HepG2 (cell line): Measurements from ENCODE around the gene VAC14. TPM values are rescaled to one million over a fixed set of nuclear protein-coding genes. Genes with fewer than 3 reads are reported as not detected.

Experiments used
- GABPA ChIP-seq, 2 experiments: IDR thresholded peaks; 2 replicates each; pipeline ENCODE4 v1.6.1; 2011 to 2016; ENCODE audit warnings: low read depth in 2 of 2, low read length in 1 of 2, missing biosample characterization in 1 of 2, missing genetic modification characterization in 1 of 2
- HMG20B ChIP-seq: conservative IDR thresholded peaks from 2 replicates; pipeline ENCODE4 v1.6.1; 2016; ENCODE audit warnings: missing genetic modification reagents, missing compliant biosample characterization
- JUND ChIP-seq: sonication (generic); formaldehyde crosslinking; IDR thresholded peaks from 2 replicates; pipeline ENCODE4 v1.8.0; 2022; ENCODE audit warnings: mild to moderate bottlenecking, missing genetic modification reagents
- MATR3 ChIP-seq: sonication (generic); formaldehyde crosslinking; IDR thresholded peaks from 2 replicates; pipeline ENCODE4 v1.4.0; 2020; ENCODE audit warnings: missing genetic modification reagents
- SP4 ChIP-seq: sonication (generic); formaldehyde crosslinking; IDR thresholded peaks from 2 replicates; pipeline ENCODE4 v1.8.1; 2023; ENCODE audit warnings: mild to moderate bottlenecking, missing genetic modification reagents
- SUZ12 ChIP-seq: fragments of 150-350 bp; IDR thresholded peaks from 2 replicates; pipeline ENCODE4 v1.6.1; 2014; ENCODE audit warnings: low read depth, low read length
- TGIF2 ChIP-seq: IDR thresholded peaks from 2 replicates; pipeline ENCODE4 v1.6.1; 2016; ENCODE audit warnings: control low read depth, missing compliant biosample characterization
- TOE1 ChIP-seq: sonication (generic); formaldehyde crosslinking; IDR thresholded peaks from 2 replicates; pipeline ENCODE4 v1.4.0; 2020; ENCODE audit warnings: mild to moderate bottlenecking, missing genetic modification reagents
- TP53 ChIP-seq: sonication (generic); formaldehyde crosslinking; conservative IDR thresholded peaks from 2 replicates; pipeline ENCODE4 v1.4.0; 2020; ENCODE audit warnings: missing genetic modification reagents
- ZBTB8A ChIP-seq: sonication (generic); formaldehyde crosslinking; IDR thresholded peaks from 2 replicates; pipeline ENCODE4 v1.4.0; 2020; ENCODE audit warnings: mild to moderate bottlenecking, low read depth, missing genetic modification reagents, borderline replicate concordance
- ZNF3 ChIP-seq: IDR thresholded peaks from 2 replicates; pipeline ENCODE4 v1.7.0; 2017; ENCODE audit warnings: inconsistent platforms
- ZNF484 ChIP-seq: sonication (generic); formaldehyde crosslinking; IDR thresholded peaks from 2 replicates; pipeline ENCODE4 v1.5.1; 2020; ENCODE audit warnings: mild to moderate bottlenecking, low read depth, missing genetic modification reagents, borderline replicate concordance
- ZNF501 ChIP-seq: sonication (generic); formaldehyde crosslinking; IDR thresholded peaks from 2 replicates; pipeline ENCODE4 v1.5.1; 2020; ENCODE audit warnings: mild to moderate bottlenecking, moderate library complexity, missing genetic modification reagents
- ZNF546 ChIP-seq: sonication (generic); formaldehyde crosslinking; conservative IDR thresholded peaks from 2 replicates; pipeline ENCODE4 v1.8.1; 2023; ENCODE audit warnings: mild to moderate bottlenecking, missing genetic modification reagents
- ZSCAN31 ChIP-seq: sonication (generic); formaldehyde crosslinking; IDR thresholded peaks from 2 replicates; pipeline ENCODE4 v1.5.0; 2020; ENCODE audit warnings: low read depth, mild to moderate bottlenecking, missing genetic modification reagents
- polyA plus RNA-seq, 8 experiments: library from polyadenylated mRNA; depleted of rRNA in 3 of 8; stranded (reverse) in 7 of 8; unstranded in 1 of 8; fragments of >200 nt; fragmentation: Illumina TruSeq in 4 of 8; extraction: Trizol in 4 of 8; gene quantifications; 2 replicates each; pipeline versions ENCODE4 v1.2.1 to v1.2.3, GENCODE V29; 2011 to 2016; ENCODE audit warnings: low read depth in 4 of 8, missing spikeins in 1 of 8, mixed read lengths in 1 of 8; ENCODE audit not compliant: insufficient read depth in 1 of 8
- total RNA-seq, 5 experiments: library from RNA; depleted of rRNA; stranded (reverse); fragments of >200 nt; fragmentation: Illumina TruSeq; extraction: Trizol; gene quantifications; 2 replicates each; pipeline ENCODE4 v1.2.3, GENCODE V29; 2016; ENCODE audit warnings: low read depth in 1 of 5
- TF ChIP-seq, protein P1 (sequence below): fragments of 450-650 bp; IDR thresholded peaks from 2 replicates; pipeline ENCODE4 v1.6.1; 2017; ENCODE audit warnings: mild to moderate bottlenecking
- TF ChIP-seq, protein P2 (sequence below): sonication (generic); formaldehyde crosslinking; IDR thresholded peaks from 2 replicates; pipeline ENCODE4 v1.4.0; 2020; ENCODE audit warnings: missing genetic modification reagents, borderline replicate concordance
- TF ChIP-seq, protein P3 (sequence below): sonication (generic); formaldehyde crosslinking; IDR thresholded peaks from 2 replicates; pipeline ENCODE4 v1.4.0; 2020; ENCODE audit warnings: missing genetic modification reagents, borderline replicate concordance
- TF ChIP-seq, protein P4 (sequence below): IDR thresholded peaks from 2 replicates; pipeline ENCODE4 v1.6.1; 2018; ENCODE audit warnings: missing genetic modification reagents
- TF ChIP-seq, protein P5 (sequence below): sonication (generic); formaldehyde crosslinking; IDR thresholded peaks from 2 replicates; pipeline ENCODE4 v1.8.1; 2023; ENCODE audit warnings: mild to moderate bottlenecking, missing genetic modification reagents, borderline replicate concordance

The VAC14 gene
- total and polyA plus RNA-seq, 2 of the 13 experiments (the other 11 are each of a cell fraction or from before 2014, with no cell fraction given) = 23.5 to 24.6 TPM

DNA sequence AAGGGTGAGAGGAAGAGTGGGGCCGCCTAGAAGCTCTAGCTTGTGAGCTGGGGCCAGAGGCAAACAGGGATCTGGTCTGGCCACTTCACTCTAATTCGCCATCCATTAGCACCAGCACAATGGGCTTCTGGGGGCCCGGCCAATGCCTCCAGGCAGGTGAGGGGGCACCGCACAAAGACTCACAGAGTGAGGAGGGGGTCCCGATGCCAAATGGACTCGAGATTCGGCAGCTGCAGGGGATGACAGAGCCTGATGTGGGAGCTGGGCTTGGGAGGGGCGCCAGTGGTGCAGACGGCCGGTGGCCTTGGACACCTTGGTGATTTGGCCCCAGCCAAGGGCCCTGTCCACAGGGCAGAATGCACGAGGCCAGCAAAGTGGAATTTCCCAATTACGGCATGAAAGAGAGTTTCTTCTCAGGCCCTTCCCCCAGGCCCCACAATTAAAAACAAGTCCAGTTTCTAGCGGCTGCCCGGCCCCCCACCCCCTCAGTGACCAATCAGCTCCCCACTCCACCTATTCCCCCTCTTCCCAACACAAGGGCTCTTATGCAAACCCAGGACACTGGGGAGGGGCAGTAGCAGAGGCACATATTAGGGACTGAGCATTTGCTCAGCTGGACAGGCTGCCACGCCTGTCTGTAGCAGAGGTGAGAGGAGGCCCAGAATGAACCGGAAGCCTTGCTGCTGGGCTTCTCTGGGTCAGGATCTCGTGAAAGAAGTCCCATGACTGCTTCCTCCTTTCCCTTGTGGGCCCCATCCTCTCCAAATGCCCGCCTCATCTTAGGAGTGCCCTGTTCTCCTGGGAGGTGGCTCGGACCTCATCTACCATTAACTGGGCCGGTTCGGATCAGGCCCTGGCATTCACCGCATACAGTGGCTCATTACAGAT is 75.7 kb downstream of the VAC14 start (continued):
- TF ChIP-seq, protein P1, sequence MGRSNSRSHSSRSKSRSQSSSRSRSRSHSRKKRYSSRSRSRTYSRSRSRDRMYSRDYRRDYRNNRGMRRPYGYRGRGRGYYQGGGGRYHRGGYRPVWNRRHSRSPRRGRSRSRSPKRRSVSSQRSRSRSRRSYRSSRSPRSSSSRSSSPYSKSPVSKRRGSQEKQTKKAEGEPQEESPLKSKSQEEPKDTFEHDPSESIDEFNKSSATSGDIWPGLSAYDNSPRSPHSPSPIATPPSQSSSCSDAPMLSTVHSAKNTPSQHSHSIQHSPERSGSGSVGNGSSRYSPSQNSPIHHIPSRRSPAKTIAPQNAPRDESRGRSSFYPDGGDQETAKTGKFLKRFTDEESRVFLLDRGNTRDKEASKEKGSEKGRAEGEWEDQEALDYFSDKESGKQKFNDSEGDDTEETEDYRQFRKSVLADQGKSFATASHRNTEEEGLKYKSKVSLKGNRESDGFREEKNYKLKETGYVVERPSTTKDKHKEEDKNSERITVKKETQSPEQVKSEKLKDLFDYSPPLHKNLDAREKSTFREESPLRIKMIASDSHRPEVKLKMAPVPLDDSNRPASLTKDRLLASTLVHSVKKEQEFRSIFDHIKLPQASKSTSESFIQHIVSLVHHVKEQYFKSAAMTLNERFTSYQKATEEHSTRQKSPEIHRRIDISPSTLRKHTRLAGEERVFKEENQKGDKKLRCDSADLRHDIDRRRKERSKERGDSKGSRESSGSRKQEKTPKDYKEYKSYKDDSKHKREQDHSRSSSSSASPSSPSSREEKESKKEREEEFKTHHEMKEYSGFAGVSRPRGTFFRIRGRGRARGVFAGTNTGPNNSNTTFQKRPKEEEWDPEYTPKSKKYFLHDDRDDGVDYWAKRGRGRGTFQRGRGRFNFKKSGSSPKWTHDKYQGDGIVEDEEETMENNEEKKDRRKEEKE = no peak
- TF ChIP-seq GABPA (IDR thresholded peaks at IDR 0.05; ENCODE audit: low read depth, low read length) = peak; percentile 45
- peak; percentile 86 for TF ChIP-seq GABPA (CRISPR knock-in tag; IDR thresholded peaks at IDR 0.05; ENCODE audit: low read depth)
- TF ChIP-seq, protein P2, sequence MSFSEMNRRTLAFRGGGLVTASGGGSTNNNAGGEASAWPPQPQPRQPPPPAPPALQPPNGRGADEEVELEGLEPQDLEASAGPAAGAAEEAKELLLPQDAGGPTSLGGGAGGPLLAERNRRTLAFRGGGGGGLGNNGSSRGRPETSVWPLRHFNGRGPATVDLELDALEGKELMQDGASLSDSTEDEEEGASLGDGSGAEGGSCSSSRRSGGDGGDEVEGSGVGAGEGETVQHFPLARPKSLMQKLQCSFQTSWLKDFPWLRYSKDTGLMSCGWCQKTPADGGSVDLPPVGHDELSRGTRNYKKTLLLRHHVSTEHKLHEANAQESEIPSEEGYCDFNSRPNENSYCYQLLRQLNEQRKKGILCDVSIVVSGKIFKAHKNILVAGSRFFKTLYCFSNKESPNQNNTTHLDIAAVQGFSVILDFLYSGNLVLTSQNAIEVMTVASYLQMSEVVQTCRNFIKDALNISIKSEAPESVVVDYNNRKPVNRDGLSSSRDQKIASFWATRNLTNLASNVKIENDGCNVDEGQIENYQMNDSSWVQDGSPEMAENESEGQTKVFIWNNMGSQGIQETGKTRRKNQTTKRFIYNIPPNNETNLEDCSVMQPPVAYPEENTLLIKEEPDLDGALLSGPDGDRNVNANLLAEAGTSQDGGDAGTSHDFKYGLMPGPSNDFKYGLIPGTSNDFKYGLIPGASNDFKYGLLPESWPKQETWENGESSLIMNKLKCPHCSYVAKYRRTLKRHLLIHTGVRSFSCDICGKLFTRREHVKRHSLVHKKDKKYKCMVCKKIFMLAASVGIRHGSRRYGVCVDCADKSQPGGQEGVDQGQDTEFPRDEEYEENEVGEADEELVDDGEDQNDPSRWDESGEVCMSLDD (CRISPR knock-in tag) = no peak
- TF ChIP-seq JUND (CRISPR knock-in tag) = peak; percentile 52
- no peak for TF ChIP-seq MATR3 (CRISPR knock-in tag)
- peak; percentile 95 for TF ChIP-seq ZSCAN31 (CRISPR knock-in tag)
- peak; percentile 75; the same call in 1 of the 2 replicates for TF ChIP-seq TP53 (CRISPR knock-in tag)
- TF ChIP-seq, protein P3, sequence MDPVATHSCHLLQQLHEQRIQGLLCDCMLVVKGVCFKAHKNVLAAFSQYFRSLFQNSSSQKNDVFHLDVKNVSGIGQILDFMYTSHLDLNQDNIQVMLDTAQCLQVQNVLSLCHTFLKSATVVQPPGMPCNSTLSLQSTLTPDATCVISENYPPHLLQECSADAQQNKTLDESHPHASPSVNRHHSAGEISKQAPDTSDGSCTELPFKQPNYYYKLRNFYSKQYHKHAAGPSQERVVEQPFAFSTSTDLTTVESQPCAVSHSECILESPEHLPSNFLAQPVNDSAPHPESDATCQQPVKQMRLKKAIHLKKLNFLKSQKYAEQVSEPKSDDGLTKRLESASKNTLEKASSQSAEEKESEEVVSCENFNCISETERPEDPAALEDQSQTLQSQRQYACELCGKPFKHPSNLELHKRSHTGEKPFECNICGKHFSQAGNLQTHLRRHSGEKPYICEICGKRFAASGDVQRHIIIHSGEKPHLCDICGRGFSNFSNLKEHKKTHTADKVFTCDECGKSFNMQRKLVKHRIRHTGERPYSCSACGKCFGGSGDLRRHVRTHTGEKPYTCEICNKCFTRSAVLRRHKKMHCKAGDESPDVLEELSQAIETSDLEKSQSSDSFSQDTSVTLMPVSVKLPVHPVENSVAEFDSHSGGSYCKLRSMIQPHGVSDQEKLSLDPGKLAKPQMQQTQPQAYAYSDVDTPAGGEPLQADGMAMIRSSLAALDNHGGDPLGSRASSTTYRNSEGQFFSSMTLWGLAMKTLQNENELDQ (CRISPR knock-in tag) = no peak
- TF ChIP-seq ZNF484 (CRISPR knock-in tag) = no peak
- TF ChIP-seq, protein P4, sequence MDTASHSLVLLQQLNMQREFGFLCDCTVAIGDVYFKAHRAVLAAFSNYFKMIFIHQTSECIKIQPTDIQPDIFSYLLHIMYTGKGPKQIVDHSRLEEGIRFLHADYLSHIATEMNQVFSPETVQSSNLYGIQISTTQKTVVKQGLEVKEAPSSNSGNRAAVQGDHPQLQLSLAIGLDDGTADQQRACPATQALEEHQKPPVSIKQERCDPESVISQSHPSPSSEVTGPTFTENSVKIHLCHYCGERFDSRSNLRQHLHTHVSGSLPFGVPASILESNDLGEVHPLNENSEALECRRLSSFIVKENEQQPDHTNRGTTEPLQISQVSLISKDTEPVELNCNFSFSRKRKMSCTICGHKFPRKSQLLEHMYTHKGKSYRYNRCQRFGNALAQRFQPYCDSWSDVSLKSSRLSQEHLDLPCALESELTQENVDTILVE (CRISPR knock-in tag) = peak; percentile 54
- TF ChIP-seq ZNF501 = no peak
- peak; percentile 69; the same call in 1 of the 2 replicates for TF ChIP-seq ZNF546 (CRISPR knock-in tag)
- TF ChIP-seq SUZ12 = no peak
- peak; percentile 94 for TF ChIP-seq HMG20B (CRISPR knock-in tag)
- peak; percentile 61 for TF ChIP-seq SP4 (CRISPR knock-in tag)
- TF ChIP-seq ZBTB8A (CRISPR knock-in tag) = no peak
- peak; percentile 17; the same call in 1 of the 2 replicates for TF ChIP-seq TOE1 (CRISPR knock-in tag)
- peak; percentile 94 for TF ChIP-seq TGIF2 (CRISPR knock-in tag)
- TF ChIP-seq, protein P5, sequence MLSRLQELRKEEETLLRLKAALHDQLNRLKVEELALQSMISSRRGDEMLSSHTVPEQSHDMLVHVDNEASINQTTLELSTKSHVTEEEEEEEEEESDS (CRISPR knock-in tag) = peak; percentile 92
- TF ChIP-seq ZNF3 (CRISPR knock-in tag) = peak; percentile 62; the same call in 1 of the 2 replicates
